HEK293T (cell line): ENCODE measurements around the gene RPL27.
A peak's percentile ranks its signal among the peaks of the same experiment; 100 is the strongest.

Source experiments
- CTCF ChIA-PET: fragments of 350-600 bp; formaldehyde crosslinking; extraction: SDS; loops from one replicate; lab custom pipeline; 2021; ENCODE audit warnings: antibody characterized with exemption, inconsistent platforms; lab: Yijun Ruan, JAX
- POLR2A ChIA-PET: fragments of 350-600 bp; formaldehyde crosslinking; extraction: SDS; loops from one replicate; lab custom pipeline; 2020; ENCODE audit warnings: antibody characterized with exemption, inconsistent platforms; lab: Yijun Ruan, JAX
- DNase-seq: peaks from one replicate; pipeline ENCODE4 v3.0.0; 2012; ENCODE audit warnings: mixed read lengths; ENCODE audit errors: extremely low spot score
- ARNT ChIP-seq: fragments of 450-650 bp; IDR thresholded peaks from 2 replicates; pipeline ENCODE4 v1.6.1; 2017; ENCODE audit warnings: mild to moderate bottlenecking
- BHLHE40 ChIP-seq: fragments of 450-650 bp; IDR thresholded peaks from 2 replicates; pipeline ENCODE4 v1.6.1; 2016; ENCODE audit warnings: mild to moderate bottlenecking, moderate library complexity, borderline replicate concordance
- CTBP1 ChIP-seq: fragments of 450-650 bp; IDR thresholded peaks from 2 replicates; pipeline ENCODE4 v1.6.1; 2016; ENCODE audit warnings: borderline replicate concordance
- ELF4 ChIP-seq: fragments of 450-650 bp; IDR thresholded peaks from 2 replicates; pipeline ENCODE4 v1.6.1; 2017; ENCODE audit warnings: antibody characterized with exemption
- FOXA1 ChIP-seq: fragments of 450-650 bp; IDR thresholded peaks from 2 replicates; pipeline ENCODE4 v1.6.1; 2016; ENCODE audit warnings: mild to moderate bottlenecking
- FOXK2 ChIP-seq: fragments of 450-650 bp; IDR thresholded peaks from 2 replicates; pipeline ENCODE4 v1.6.1; 2016; ENCODE audit warnings: mild to moderate bottlenecking
- FOXM1 ChIP-seq: fragments of 450-650 bp; IDR thresholded peaks from 2 replicates; pipeline ENCODE4 v1.6.1; 2017; ENCODE audit warnings: mild to moderate bottlenecking, borderline replicate concordance
- HDGF ChIP-seq: fragments of 450-650 bp; IDR thresholded peaks from 2 replicates; pipeline ENCODE4 v1.6.1; 2017; ENCODE audit warnings: antibody characterized with exemption, borderline replicate concordance
- L3MBTL2 ChIP-seq: fragments of 450-650 bp; conservative IDR thresholded peaks from 2 replicates; pipeline ENCODE4 v1.6.1; 2016; ENCODE audit warnings: mild to moderate bottlenecking
- LEF1 ChIP-seq: fragments of 450-650 bp; IDR thresholded peaks from 2 replicates; pipeline ENCODE4 v1.6.1; 2017; ENCODE audit warnings: mild to moderate bottlenecking, borderline replicate concordance
- NFRKB ChIP-seq: fragments of 450-650 bp; IDR thresholded peaks from 2 replicates; pipeline ENCODE4 v1.6.1; 2016; ENCODE audit warnings: mild to moderate bottlenecking, moderate library complexity
- PKNOX1 ChIP-seq: fragments of 450-650 bp; IDR thresholded peaks from 2 replicates; pipeline ENCODE4 v1.6.1; 2016
- SP1 ChIP-seq: fragments of 450-650 bp; IDR thresholded peaks from 2 replicates; pipeline ENCODE4 v1.6.1; 2017
- SUZ12 ChIP-seq: fragments of 450-650 bp; IDR thresholded peaks from 2 replicates; pipeline ENCODE4 v1.6.1; 2016; ENCODE audit warnings: mild to moderate bottlenecking
- TARDBP ChIP-seq: fragments of 450-650 bp; IDR thresholded peaks from 2 replicates; pipeline ENCODE4 v1.6.1; 2016
- ZNF384 ChIP-seq: fragments of 450-650 bp; IDR thresholded peaks from 2 replicates; pipeline ENCODE4 v1.6.1; 2016

Gene RPL27

GRCh38 chr17:42980274-42980765, 17.9 kb upstream of the RPL27 start, which contains the start of gene RUNDC1:
Gene RUNDC1 (plus strand): TSS chr17:42980565. CDS start chr17:42980577, 12 bp downstream.
- TF ChIP-seq LEF1 = no peak
- no peak for TF ChIP-seq ARNT
- TF ChIP-seq HDGF = no peak
- TF ChIP-seq SP1 = no peak
- POLR2A ChIA-PET = interaction anchor here (0.7 to 5.0 kb wide), 3 partner anchors 12 to 18 kb away, joined by 3 to 32 read pairs (median 7); partner anchors contain the start of genes AARSD1 and RPL27
- CTCF ChIA-PET = interaction anchor here (1.8 kb wide), 1 partner anchor 18 kb away, joined by 9 read pairs; the partner anchor contains the start of gene RPL27
- DNase-seq = peak; percentile 93

- CTCF ChIA-PET = interaction anchor here (1.8 kb wide), 1 partner anchor 17 kb away, joined by 9 read pairs; the partner anchor contains the start of gene RPL27
- DNase-seq = peak; percentile 63
- POLR2A ChIA-PET = interaction anchor here (5.0 kb wide), 1 partner anchor 17 kb away, joined by 32 read pairs; the partner anchor contains the start of gene RPL27
- TF ChIP-seq FOXM1 (no peak), L3MBTL2 (peak; percentile 77), HDGF (no peak), FOXK2 (no peak), TARDBP (no peak), ZNF384 (no peak), BHLHE40 (no peak), ARNT (no peak), ELF4 (no peak), PKNOX1 (no peak), LEF1 (0 out of 2 replicates have a peak, but pooled peaks have one; percentile 49), NFRKB (no peak), SP1 (no peak), CTBP1 (no peak)
Measured at GRCh38 chr17:42980766-42981397, 17.3 kb upstream of the RPL27 start.

GRCh38 chr17:42982266-42982665, 16.0 kb upstream of the RPL27 start:
- TF ChIP-seq LEF1 (no peak), SP1 (no peak), HDGF (no peak), FOXA1 (no peak), FOXK2 (no peak), SUZ12 (no peak), TARDBP (no peak), ELF4 (no peak), BHLHE40 (no peak), NFRKB (no peak), ZNF384 (no peak)
- ChIA-PET POLR2A (interaction anchor here (5.0 kb wide), 1 partner anchor 16 kb away, joined by 32 read pairs; the partner anchor contains the start of gene RPL27), CTCF (interaction anchor here (0.7 kb wide), 2 partner anchors 32 to 120 kb away, joined by 3 read pairs; no protein-coding TSS in a partner anchor)
- no peak for DNase-seq

GRCh38 chr17:42985225-42985624, 13.0 kb upstream of the RPL27 start:
- POLR2A ChIA-PET = interaction anchor here (1.1 kb wide), 1 partner anchor 12 kb away, joined by 4 read pairs; the partner anchor contains the start of gene RPL27
- DNase-seq = no peak
- CTCF ChIA-PET = no interaction called here
- TF ChIP-seq ARNT = no peak
- TF ChIP-seq ZNF384 = no peak
- TF ChIP-seq FOXK2 = no peak
- no peak for TF ChIP-seq SUZ12
- TF ChIP-seq HDGF = no peak
- TF ChIP-seq TARDBP = no peak
- TF ChIP-seq FOXA1 = no peak
- no peak for TF ChIP-seq BHLHE40
- no peak for TF ChIP-seq LEF1
- no peak for TF ChIP-seq L3MBTL2
- no peak for TF ChIP-seq ELF4
- no peak for TF ChIP-seq NFRKB
- no peak for TF ChIP-seq CTBP1
- TF ChIP-seq PKNOX1 = no peak
- no peak for TF ChIP-seq FOXM1
- TF ChIP-seq SP1 = no peak

- CTCF ChIA-PET = interaction anchor here (2.5 kb wide), 1 partner anchor 8 kb away, joined by 21 read pairs; the partner anchor contains the start of gene RPL27
- no peak for TF ChIP-seq L3MBTL2
- TF ChIP-seq CTBP1 = no peak
- no peak for TF ChIP-seq SUZ12
- no peak for TF ChIP-seq PKNOX1
- no peak for TF ChIP-seq HDGF
- no peak for TF ChIP-seq BHLHE40
- TF ChIP-seq ZNF384 = no peak
- no peak for TF ChIP-seq ELF4
- TF ChIP-seq FOXA1 = no peak
- TF ChIP-seq FOXM1 = no peak
- TF ChIP-seq ARNT = no peak
- no peak for TF ChIP-seq LEF1
- TF ChIP-seq FOXK2 = no peak
- no peak for TF ChIP-seq TARDBP
- TF ChIP-seq NFRKB = no peak
- no peak for TF ChIP-seq SP1
- no peak for DNase-seq
- POLR2A ChIA-PET = interaction anchor here (3.0 kb wide), 1 partner anchor 9 kb away, joined by 13 read pairs; the partner anchor contains the start of gene RPL27
Measured at GRCh38 chr17:42989141-42989540, 9.1 kb upstream of the RPL27 start.
